HL-60 (cell line): Measurements from ENCODE around the gene MAP3K21.

Source experiments
- GABPA ChIP-seq: IDR thresholded peaks from 2 replicates; pipeline ENCODE4 v1.6.1; 2012; ENCODE audit warnings: low read depth
- POLR2AphosphoS5 ChIP-seq: IDR thresholded peaks from 2 replicates; pipeline ENCODE4 v1.6.1; 2012; ENCODE audit warnings: low read depth
- REST ChIP-seq: IDR thresholded peaks from 2 replicates; pipeline ENCODE4 v1.6.1; 2012; ENCODE audit warnings: low read depth; ENCODE audit not compliant: insufficient replicate concordance
- SPI1 ChIP-seq: IDR thresholded peaks from 2 replicates; pipeline ENCODE4 v1.6.1; 2012; ENCODE audit warnings: low read depth, mild to moderate bottlenecking, borderline replicate concordance
- TF ChIP-seq, protein P1 (sequence below): IDR thresholded peaks from one replicate; pipeline ENCODE4 v1.5.1; 2011; ENCODE audit warnings: low read length, control low read depth, inconsistent platforms; ENCODE audit not compliant: insufficient read depth

- TF ChIP-seq, protein P1, sequence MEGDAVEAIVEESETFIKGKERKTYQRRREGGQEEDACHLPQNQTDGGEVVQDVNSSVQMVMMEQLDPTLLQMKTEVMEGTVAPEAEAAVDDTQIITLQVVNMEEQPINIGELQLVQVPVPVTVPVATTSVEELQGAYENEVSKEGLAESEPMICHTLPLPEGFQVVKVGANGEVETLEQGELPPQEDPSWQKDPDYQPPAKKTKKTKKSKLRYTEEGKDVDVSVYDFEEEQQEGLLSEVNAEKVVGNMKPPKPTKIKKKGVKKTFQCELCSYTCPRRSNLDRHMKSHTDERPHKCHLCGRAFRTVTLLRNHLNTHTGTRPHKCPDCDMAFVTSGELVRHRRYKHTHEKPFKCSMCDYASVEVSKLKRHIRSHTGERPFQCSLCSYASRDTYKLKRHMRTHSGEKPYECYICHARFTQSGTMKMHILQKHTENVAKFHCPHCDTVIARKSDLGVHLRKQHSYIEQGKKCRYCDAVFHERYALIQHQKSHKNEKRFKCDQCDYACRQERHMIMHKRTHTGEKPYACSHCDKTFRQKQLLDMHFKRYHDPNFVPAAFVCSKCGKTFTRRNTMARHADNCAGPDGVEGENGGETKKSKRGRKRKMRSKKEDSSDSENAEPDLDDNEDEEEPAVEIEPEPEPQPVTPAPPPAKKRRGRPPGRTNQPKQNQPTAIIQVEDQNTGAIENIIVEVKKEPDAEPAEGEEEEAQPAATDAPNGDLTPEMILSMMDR: peak; percentile 58
- TF ChIP-seq POLR2AphosphoS5 (no peak), REST (no peak), GABPA (no peak), SPI1 (no peak)
These were observed 67.6 kb downstream of the MAP3K21 start for GRCh38 chr1:233394860-233395717.
